Measurements from ENCODE around the gene MIEF1.
A peak's percentile ranks its signal among the peaks of the same experiment; 100 is the strongest.

The MIEF1 gene

GRCh38 chr22:39502109-39502788 is at the start of gene MIEF1:
Gene MIEF1, plus strand, starts transcription at chr22:39502290. Its CDS starts 9,005 bp downstream, at chr22:39511295.
- peak; percentile 91 for DNase-seq (ENCODE audit: low spot score)

- DNase-seq (ENCODE audit: low spot score): no peak
Measured at GRCh38 chr22:39452740-39453040, 49.4 kb upstream of the MIEF1 start.

- DNase-seq (ENCODE audit: low spot score): no peak
Measured at GRCh38 chr22:39453765-39454378, 48.2 kb upstream of the MIEF1 start.

GRCh38 chr22:39454385-39454871 is 47.7 kb upstream of the MIEF1 start:
- DNase-seq (ENCODE audit: low spot score): no peak

- DNase-seq (ENCODE audit: low spot score): no peak
Measured at GRCh38 chr22:39456522-39457197, 45.4 kb upstream of the MIEF1 start, which contains the start of gene MGAT3. Gene MGAT3, plus strand, starts transcription at chr22:39457012. Its CDS starts 30,336 bp downstream, at chr22:39487348.

- DNase-seq (ENCODE audit: low spot score): no peak
Measured at GRCh38 chr22:39457198-39457555, 44.9 kb upstream of the MIEF1 start.

GRCh38 chr22:39457556-39458443 is 44.3 kb upstream of the MIEF1 start:
- DNase-seq (ENCODE audit: low spot score): no peak

GRCh38 chr22:39458444-39459083 is 43.5 kb upstream of the MIEF1 start:
- DNase-seq (ENCODE audit: low spot score): no peak

- no peak for DNase-seq (ENCODE audit: low spot score)
Measured at GRCh38 chr22:39459681-39460080, 42.4 kb upstream of the MIEF1 start.

- DNase-seq (ENCODE audit: low spot score): no peak
Measured at GRCh38 chr22:39462443-39463221, 39.5 kb upstream of the MIEF1 start.

- DNase-seq (ENCODE audit: low spot score): no peak
Measured at GRCh38 chr22:39463277-39463676, 38.8 kb upstream of the MIEF1 start.

GRCh38 chr22:39463931-39464390 is 38.1 kb upstream of the MIEF1 start:
- DNase-seq (ENCODE audit: low spot score): no peak

GRCh38 chr22:39466228-39467006 is 35.7 kb upstream of the MIEF1 start:
- DNase-seq (ENCODE audit: low spot score): no peak

GRCh38 chr22:39467390-39467895 is 34.6 kb upstream of the MIEF1 start:
- no peak for DNase-seq (ENCODE audit: low spot score)

- DNase-seq (ENCODE audit: low spot score): no peak
Measured at GRCh38 chr22:39468487-39469325, 33.4 kb upstream of the MIEF1 start.

GRCh38 chr22:39469326-39469680 is 32.8 kb upstream of the MIEF1 start:
- no peak for DNase-seq (ENCODE audit: low spot score)

GRCh38 chr22:39469681-39470450 is 32.2 kb upstream of the MIEF1 start:
- DNase-seq (ENCODE audit: low spot score): no peak
